HG03095 (cell line): ENCODE data around the gene CDC14B.
"Not testable (repeated sequence)": the region's sequence is repeated elsewhere in the genome, so short reads cannot be mapped to it uniquely, and the experiment has no call there.

Source experiments
- ATAC-seq: cut with Tn5 transposase; IDR thresholded peaks from one replicate; pipeline ENCODE4 v1.9.1; 2021; ENCODE audit warnings: moderate library complexity; ENCODE audit not compliant: unreplicated experiment

The CDC14B gene

GRCh38 chr9:96551403-96551802 lies 68.2 kb downstream of the CDC14B start:
- no peak for ATAC-seq

GRCh38 chr9:96550659-96551058 lies 69.0 kb downstream of the CDC14B start:
- no peak for ATAC-seq

- not testable (repeated sequence) for ATAC-seq
Measured at GRCh38 chr9:96543131-96543530, 76.5 kb downstream of the CDC14B start.

- no peak for ATAC-seq
Measured at GRCh38 chr9:96540106-96540505, 79.5 kb downstream of the CDC14B start.

GRCh38 chr9:96532173-96532572 lies 87.5 kb downstream of the CDC14B start:
- no peak for ATAC-seq

GRCh38 chr9:96524764-96525163 lies 94.9 kb downstream of the CDC14B start:
- ATAC-seq = no peak

- no peak for ATAC-seq
Measured at GRCh38 chr9:96524045-96524444, 95.6 kb downstream of the CDC14B start.

- no peak for ATAC-seq
Measured at GRCh38 chr9:96523374-96523773, 96.3 kb downstream of the CDC14B start.

GRCh38 chr9:96522366-96522765 lies 97.3 kb downstream of the CDC14B start:
- ATAC-seq = no peak

GRCh38 chr9:96519787-96520186 lies 99.9 kb downstream of the CDC14B start:
- ATAC-seq = no peak

- ATAC-seq = no peak
Measured at GRCh38 chr9:96519095-96519494, 100.5 kb downstream of the CDC14B start.

- no peak for ATAC-seq
Measured at GRCh38 chr9:96515621-96516470, 103.8 kb downstream of the CDC14B start.

- no peak for ATAC-seq
Measured at GRCh38 chr9:96514800-96515158, 104.9 kb downstream of the CDC14B start.

GRCh38 chr9:96514108-96514799 lies 105.4 kb downstream of the CDC14B start:
- no peak for ATAC-seq

- no peak for ATAC-seq
Measured at GRCh38 chr9:96513622-96514021, 106.0 kb downstream of the CDC14B start.

GRCh38 chr9:96512240-96512639 lies 107.4 kb downstream of the CDC14B start:
- ATAC-seq = no peak

GRCh38 chr9:96510258-96510657 lies 109.4 kb downstream of the CDC14B start:
- no peak for ATAC-seq

- ATAC-seq = no peak
Measured at GRCh38 chr9:96509848-96510247, 109.8 kb downstream of the CDC14B start.

- no peak for ATAC-seq
Measured at GRCh38 chr9:96509026-96509425, 110.6 kb downstream of the CDC14B start.

- ATAC-seq = no peak
Measured at GRCh38 chr9:96508227-96508940, 111.3 kb downstream of the CDC14B start.

- ATAC-seq = no peak
Measured at GRCh38 chr9:96505316-96505991, 114.2 kb downstream of the CDC14B start.
